HL-60/S4 treated with phorbol 12-myristate 13-acetate at 8.2 ng/mL for 4 days and 3 days (cell line): ENCODE measurements around the gene NHLRC2.
"Not testable (repeated sequence)": the region's sequence is repeated elsewhere in the genome, so short reads cannot be mapped to it uniquely, and the experiment has no call there.

Experiments
- in situ Hi-C: fragments of 300-500 bp; cut with MboI; formaldehyde crosslinking; loops from 2 replicates; pipeline ENCODE4 v1.15.0; 2022; ENCODE audit warnings: low sequenced_read_pairs

The NHLRC2 gene

DNA sequence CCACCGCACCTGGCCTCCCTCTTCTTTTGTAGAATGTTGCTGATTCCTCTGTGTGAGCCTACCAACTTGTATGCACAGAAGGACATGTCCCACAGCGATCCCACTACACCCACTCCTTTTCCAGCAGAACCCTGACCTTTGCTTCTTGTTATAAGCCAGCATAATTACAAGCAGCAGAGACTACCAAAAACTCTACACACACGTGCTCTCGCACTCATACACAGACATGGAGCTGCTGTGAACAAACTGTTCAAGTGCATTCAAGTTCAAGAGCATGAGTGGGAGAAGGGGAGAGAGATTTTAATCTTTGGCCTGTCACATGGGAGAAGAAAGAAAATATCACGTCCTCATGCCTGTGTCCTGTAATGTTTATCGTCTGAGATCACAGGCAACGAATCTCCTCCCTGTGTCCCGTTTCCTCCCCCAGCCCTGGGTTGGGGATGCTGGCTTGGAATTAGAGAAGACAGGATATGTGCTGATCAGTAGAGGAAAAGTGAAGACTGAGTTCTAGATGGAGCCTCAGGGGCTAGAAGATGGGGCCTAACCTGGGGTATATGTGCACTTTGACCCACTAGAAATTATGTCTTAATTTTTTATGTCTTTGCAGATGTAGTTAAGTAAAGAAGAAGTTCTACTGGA, 79.6 kb downstream of the NHLRC2 start:
- in situ Hi-C loops, result no loop called here

DNA sequence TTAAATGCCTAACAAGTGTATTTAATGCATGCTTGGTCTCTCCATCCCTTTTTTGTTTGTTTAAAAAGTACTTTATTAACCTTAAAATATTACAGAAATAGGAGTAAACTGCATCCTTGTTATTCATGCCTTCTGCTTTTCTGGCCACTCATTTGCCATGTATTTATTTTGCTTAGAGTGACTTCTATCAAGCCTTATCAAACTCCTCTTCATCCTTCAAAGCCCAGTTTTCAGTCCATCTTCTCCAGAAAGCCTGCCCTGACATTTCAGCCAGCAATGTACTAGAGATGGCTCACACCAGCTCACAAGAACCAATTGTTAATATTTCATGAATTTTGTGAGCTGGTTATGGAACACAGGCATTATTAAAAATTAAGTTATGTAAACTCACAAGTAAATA, 82.8 kb downstream of the NHLRC2 start:
- in situ Hi-C loops, result no loop called here

DNA sequence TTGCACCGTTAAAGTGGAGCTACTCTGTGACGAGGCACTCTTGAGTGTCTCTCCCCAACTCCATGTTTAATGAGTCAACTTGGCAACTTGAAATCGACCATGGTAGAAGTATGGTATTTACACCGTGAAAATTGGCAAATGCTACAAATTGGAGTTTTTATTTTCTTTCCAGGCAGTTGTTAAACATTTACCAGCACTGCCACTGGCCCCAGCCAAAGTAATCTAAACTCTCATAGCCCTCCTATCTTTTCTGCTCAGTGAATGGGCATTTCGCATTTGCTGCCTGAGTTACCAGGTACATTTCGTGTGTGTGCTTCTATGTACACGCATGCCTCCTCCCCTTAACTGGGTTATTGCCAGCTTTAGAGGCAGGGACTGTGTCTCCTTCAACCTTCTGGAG, 83.3 kb downstream of the NHLRC2 start:
- in situ Hi-C loops, result no loop called here

DNA sequence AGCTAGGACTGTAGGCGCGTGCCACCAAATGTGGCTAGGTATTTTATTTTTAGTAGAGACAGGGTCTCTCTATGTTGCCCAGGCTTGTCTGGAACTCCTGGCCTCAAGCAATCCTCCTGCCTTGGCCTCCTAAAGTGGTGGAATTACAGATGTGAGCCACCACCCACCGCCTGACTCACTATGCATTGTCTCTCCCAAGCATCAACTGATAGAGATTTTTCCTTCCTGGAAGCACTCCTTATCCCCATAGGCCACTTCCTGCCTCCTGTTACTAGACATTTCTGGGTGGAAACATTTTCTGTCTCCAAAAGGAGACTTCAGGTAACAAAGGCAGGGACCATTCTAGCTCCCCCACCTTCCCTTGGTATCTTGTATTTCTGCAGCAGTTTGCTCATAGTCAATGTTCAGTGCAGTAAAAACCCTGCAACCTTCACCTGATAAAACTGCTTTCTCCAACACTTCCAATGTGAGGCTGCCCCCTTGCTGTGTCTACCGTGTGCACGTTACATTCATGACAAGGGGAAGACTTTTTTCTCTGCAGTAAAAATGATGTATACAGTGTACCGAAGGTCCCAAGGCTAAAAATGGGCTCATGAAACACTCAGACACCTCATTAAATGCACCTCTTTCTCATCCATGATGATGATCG, 84.9 kb downstream of the NHLRC2 start:
- in situ Hi-C loops, result no loop called here

DNA sequence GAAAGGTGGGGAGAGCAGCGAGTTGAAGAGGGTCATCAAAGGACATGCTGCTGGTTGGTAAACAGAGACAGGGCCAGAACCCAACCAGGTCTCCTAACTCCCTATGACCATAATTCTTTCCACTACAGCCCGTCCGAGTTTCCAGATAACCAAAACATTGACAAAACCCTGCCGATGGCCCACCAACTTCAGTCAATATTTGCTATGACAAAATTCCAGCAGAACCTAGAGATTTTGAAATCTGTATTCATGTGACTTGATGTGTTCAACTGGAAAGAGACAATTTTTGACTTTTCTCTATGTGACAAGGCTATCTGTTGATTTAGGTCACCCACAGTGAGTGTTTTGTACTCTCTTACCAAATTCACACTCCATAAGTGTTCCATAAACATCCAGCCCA, 86.7 kb downstream of the NHLRC2 start:
- in situ Hi-C loops, result no loop called here

DNA sequence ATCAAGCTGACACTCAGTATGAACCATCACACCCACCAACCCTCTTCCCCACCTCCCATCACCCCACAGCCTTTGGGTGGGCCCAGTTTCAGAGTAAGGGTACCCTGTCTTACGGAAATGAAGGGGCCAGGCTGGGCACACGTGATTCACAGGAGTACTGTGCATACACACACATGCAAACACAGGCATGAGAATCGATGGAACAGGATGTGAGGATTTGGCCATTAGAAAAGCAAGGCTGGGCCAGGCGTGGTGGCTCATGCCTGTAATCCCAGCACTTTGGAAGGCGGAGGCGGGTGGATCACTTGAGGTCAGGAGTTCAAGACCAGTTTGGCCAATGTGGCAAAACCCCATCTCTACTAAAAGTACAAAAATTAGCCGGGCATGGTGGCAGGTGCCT, 88.7 kb downstream of the NHLRC2 start:
- in situ Hi-C loops, result not testable (repeated sequence)

DNA sequence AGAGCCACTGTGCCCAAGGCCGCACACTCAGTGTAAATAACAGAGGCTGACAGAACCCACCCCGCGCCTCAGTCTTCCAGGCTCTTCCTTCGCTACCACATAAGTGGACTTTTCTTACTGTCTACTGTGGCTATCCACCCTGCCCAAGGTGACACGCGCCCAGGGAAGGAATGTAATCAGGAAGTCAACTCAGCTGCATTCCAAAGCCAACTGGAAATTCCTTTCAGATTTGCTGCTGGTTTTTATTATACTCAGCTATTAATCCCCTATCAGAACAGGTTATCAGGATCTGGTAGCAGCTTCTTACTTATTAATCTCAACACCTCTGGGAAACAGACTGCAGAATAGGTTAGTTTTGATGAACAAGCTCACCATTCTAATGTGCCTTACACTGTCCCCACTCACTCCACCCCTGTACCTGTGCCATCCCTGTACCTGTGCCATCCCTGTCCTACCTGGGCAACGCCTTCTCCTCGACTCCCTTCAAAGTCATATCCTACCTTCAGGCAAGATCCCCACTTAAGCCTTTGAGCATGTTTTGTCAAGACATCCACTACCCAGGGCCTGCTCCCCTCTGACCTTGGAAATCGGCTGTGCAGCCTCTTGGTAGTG, 90.7 kb downstream of the NHLRC2 start:
- in situ Hi-C loops, result no loop called here

DNA sequence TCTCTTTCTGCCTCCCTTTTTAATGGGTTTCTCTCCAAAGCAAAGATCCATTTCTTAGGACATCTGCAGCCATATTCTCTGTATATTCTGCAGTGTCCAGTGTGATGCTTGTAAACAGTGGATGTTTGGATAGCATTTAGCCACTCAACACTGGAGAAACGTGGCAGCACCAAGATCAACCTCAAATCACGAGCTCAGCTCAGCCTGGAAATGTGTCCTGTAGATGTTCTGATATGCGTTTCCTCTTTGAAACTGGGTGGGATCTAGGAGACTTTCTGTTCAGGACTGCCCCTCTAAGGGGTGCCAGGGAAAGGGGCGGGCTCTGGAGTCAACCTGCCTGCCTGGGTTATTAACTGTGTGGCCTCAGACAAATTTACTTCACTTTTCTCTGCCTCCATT, 91.2 kb downstream of the NHLRC2 start:
- in situ Hi-C loops, result no loop called here

DNA sequence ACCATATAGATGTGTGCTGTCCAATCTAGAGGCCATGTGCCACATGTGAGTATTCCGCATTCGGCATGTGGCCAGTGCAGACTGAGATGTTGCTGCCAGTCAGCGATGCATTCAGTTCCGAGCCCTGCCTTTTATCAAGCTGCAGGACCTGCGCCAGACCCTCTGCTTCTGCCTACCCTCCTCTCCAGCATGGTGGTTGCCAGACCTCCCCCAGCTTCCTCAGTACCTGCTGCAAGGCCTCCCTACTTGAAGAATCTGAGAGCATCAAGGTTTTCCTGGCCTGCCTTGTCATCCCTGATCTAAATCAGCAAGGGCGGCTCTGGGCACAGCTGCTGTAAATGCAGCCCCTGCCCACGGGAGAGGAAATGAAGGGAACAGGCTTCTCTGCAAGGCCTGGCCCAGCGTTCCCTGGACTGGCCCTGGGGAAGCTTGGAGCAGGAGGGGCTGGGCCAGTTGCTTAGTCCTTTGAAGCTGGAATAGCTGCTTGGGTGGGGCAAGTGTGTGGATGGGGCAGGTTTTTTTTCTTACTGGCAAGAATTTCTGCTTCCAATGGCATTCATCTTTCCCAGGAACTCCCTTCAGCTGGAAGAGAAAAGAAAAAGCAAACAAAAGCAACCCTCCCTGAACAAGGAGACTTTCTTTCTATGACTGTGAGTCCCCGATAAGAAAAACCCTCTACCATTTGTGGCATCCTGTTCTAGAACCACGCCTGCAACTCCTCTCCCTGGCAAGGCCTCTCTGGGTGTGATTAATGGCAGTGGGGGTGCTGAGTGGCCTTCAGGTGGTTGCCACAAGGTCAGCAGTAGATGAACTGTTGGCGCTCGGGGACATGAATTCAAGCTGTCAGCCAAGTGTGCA, 93.0 kb downstream of the NHLRC2 start:
- in situ Hi-C loops, result no loop called here

DNA sequence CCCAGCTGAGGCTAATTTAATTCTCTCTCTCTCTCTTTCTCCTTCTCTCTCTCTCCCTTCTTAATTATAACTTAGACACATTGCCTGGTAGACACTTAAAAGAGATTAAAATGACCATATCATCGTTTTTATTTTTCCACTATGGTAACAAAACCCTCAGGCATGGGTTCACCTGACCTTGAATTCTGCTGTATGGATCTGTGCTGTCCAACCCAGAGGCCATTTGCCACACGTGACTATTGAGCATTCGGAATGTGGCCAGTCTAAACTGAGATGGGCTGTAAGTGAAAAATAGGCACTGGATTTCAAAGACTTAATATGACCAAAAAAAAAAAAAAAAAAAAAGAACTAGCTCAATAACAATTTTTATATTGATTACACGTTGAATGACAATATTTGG, 93.6 kb downstream of the NHLRC2 start:
- in situ Hi-C loops, result no loop called here

DNA sequence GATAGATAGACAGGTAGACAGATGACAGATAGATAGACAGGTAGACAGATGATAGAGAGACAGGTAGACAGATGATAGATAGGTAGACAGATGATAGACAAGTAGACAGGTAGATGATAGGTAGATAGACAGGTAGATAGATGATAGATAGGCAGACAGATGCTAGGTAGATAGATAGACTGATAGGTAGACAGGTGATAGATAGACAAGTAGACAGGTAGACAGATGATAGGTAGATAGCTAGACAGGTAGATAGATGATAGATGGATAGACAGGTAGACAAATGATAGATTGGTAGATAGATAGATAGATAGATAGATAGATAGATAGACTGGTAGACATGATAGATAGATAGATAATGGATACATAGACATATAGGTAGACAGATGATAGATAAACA, 95.8 kb downstream of the NHLRC2 start:
- in situ Hi-C loops, result no loop called here

DNA sequence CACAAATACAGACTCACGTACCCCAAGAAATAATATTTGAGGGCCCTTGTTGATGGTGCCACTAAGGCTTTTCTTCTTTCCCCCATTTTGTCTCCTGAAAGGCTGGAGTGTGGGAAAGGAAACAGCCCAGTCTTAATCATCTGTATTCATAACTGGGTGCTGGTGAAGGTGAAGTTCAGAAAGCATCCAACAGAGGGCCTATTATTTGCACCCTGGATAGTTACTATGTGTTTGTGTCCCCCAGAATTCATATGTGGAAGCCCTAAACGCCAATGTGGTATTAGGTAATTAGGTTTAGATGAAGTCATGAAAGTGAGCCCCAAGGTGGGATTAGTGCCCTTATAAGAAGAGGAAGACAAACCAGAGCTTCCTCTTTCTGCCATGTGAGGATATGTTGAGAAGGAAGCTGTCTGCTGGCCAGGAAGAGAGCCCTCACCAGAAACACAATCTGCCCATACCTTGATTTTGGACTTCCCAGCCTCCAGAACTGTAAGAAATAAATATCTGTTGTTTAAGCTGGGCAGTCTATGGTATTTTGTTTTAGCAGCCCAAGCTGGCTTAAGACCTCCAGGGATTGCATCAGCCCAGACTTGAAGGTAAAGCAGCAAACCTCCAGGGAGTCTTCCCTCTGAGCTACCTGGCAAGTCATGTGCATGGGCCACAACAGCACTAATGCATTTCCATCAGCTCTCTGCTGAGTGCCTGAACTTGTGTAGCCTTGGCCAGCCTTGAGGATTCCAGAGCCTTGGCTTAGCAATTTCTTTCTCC, 99.2 kb downstream of the NHLRC2 start:
- in situ Hi-C loops, result no loop called here

DNA sequence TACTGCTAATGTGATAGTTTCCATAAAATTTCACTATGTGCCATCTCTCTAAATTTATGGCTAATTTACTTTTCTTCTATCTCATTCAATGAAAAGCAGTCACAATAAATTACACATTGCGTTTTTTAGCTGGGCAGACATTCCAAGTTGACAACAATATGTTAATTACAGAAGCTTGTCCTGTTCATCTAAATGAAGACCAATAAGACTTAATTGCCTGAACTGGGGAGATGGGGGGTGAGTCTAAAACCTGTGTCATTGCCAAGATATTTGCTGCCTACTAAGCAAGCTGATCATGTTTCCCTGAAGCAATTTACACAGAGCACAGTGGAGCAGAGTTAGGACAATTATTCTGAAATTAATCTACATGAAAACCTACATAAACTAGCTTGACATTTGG, 99.9 kb downstream of the NHLRC2 start:
- in situ Hi-C loops, result no loop called here

DNA sequence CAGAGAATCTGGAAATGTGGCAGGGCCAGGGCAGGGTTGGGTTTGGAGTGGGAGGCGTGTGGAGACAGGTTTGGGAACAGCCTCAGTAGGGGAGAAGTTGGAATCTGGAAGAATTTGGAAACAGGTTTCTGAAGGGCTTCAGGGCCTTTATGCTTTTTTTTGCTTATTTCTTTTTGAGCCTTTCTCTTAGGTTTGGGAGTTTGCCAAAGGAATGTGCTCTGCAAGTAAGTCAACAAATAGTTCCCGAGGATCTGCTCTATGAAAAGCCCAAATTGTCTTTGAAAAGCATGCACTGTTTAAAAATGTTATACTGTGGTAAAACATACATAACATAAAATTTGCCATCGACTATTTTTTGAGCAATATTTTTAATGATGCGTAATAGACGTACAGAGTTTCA, 102.6 kb downstream of the NHLRC2 start:
- in situ Hi-C loops, result no loop called here

DNA sequence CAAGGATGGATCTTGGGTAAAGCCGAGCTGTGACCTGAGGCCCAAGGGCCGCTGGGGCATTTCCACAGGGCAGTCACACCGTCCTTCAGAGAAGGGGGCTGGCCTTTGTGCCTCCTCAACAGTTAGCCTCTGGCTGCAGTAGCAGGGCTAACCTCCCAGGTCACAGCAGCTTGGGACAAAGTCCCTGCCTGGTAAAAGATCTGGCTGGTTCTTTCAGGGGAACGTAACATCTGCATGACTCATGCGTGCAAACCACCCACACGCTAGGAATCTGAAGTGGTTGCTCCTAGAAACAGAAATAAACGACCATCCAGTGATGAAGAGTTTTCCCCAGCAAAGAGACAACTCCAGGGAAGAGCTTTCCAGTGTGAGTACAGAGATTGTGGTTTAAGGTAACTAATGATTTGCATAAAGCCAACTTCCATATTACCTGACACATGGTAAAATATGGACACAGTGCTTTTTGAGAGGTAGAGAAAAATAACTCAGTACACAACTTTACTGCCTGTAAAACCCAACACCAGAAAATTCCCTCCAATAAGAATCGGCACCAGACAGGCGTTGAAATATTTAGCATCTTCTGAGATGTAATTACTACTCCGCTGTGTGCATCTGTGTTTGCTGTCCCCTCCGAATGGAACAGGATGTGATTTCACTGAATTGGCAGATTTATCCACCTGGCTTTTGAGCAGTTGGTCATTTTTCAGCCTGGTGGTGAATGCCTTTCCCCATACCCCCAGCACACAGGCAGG, 104.3 kb downstream of the NHLRC2 start:
- in situ Hi-C loops, result no loop called here

DNA sequence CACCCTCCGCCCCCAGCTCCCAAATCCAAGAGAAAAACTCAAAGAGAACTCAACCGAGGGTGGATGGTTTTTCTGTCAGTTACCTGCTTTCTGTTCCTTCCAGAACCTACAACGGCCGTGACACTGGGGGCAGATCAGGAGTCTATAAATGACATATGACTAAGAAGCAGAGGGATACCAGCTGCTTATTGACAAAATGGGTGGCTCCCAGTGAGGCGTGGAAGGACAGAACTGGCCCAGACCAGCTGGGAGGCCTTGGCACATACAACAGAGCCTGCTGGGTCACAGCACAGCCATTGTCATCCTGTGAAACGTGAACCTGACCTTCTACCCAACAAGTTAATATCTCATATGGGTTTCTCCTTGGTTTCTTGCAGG, 104.9 kb downstream of the NHLRC2 start:
- in situ Hi-C loops, result no loop called here

DNA sequence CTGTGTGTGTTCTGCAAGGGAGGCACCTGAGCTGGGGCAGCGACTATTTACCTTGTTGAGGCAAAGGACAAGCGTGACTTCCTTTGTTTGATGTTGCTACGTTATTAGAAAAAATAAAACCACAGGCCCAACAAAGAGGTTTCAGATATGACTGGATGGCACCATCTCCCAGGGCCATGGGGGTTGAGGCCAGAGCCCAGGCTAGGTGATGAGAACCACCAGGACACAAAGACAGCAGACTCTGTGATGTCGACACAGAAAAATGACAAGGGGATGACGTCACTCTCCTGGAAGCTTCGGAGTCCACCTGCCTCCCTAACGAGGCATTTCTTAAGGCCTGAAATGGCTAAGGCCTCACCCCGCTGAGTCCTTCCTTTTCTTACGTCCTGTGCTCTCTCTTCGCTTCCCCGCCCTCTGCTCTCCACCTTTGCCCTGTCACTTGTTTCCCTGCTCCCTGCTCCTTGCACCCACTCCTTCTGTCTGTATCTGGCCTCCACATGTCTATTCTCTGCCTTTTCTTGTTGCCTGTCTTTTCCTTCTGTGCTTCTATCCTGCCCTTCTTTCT, 106.2 kb downstream of the NHLRC2 start:
- in situ Hi-C loops, result no loop called here

DNA sequence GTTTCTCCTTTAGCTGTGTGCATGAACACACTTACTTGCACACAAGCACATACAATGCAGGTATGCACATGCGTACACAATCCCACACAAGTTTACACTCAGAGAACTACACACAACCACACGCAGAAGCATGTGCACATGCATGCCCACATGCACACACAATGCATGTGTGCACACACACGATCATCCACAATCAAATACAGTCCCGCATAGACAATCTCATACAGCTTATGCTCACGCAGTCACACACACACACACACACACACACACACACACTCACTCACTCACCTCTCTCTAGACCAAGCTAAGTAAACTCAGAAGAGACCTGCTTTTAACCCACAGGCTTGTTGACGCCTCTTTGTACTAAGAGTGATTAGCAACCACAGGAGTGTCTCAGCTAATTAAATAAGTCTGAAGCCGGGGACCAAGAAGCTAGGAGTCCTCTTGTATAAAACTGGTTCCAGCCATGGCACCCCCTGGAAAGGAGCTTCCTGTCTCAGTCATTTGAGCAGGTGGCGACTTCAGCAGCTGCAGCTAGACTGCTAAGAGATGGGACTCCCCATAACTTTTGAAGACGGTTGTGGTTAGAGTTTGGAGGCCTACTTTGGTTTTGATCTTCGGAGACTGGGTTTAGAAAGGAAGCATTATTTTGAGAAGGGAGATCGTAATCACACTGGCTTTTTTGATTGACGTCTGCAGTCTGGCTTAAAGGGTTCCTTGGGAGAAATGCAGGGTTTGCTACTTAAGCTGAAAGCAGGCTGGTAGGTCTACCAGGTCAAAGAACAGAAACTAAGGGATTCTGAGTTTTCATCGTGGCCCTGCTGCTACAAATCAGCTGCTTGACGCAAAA, 106.9 kb downstream of the NHLRC2 start:
- in situ Hi-C loops, result no loop called here

DNA sequence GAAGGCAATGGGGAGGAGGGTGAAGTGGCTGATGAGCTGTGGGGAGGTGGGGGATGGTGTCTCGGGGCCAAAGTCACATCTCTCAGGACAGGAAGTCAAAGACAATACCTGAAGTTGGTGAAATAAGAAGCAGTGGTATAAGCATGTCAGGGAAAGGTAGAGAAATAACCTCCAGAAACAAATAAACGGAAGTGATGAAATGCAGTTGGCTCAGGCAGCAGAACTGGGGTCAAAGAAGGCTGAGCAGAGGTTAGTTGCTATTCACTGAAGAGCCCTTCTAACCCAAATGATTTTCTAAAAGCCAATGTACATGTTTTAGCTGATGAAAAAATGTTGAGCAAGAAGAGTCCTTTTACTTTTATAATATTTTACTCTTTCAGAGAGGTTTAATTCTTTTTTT, 110.6 kb downstream of the NHLRC2 start:
- in situ Hi-C loops, result no loop called here
